ENCODE data around the gene SLC2A11. TPM values are rescaled to one million over a fixed set of nuclear protein-coding genes. Genes with fewer than 3 reads are reported as not detected.
A peak's percentile ranks its signal among the peaks of the same experiment; 100 is the strongest.

Gene SLC2A11
- total and polyA plus RNA-seq, 9 of the 15 experiments (the other 6 are each of a cell fraction or from before 2014, with no cell fraction given), result 0.44 to 2.7 (median 2.1) TPM

- TF ChIP-seq HOMEZ (CRISPR knock-in tag; IDR thresholded peaks at IDR 0.05) (no peak), PCBP2 (IDR thresholded peaks at IDR 0.05; ENCODE audit: low read depth, low read length, poor library complexity, severe bottlenecking) (no peak)
Observed at GRCh38 chr22:23834406-23834792, 23.3 kb upstream of the SLC2A11 start (continued).

GRCh38 chr22:23834793-23835483 lies 22.7 kb upstream of the SLC2A11 start:
- no peaks in the 10 kb centered on the region for H3K27me3 ChIP-seq (ENCODE audit: control insufficient read depth in 2 of 2, insufficient read depth in 2 of 2, low read length in 2 of 2)
- intact Hi-C loops (cut with micrococcal nuclease) (no loop called here), in situ Hi-C loops (cut with MboI) (no loop called here)
- FAIRE-seq (no peak), DNase-seq (ENCODE audit: extremely low read depth in 1 of 4, low spot score in 3 of 4) (no peak), ATAC-seq (no peak)
- no peaks in the 10 kb centered on the region; the same call in 1 of the 2 replicates for H4K20me1 ChIP-seq (replicated peaks; ENCODE audit: control insufficient read depth, insufficient read depth, low read length)
- H3K27ac ChIP-seq (ENCODE audit: extremely low read depth, low read depth, low read length), result no peak overlapping the region
- H3K4me1 ChIP-seq (replicated peaks in 1 of 2; ENCODE audit: control insufficient read depth in 2 of 2, insufficient read depth in 2 of 2, low read length in 2 of 2), result peaks cover 2 to 39% of the 10 kb centered on the region in 2 experiments; a peak in 4 of 5 replicates
- H3K4me3 ChIP-seq, result no peak overlapping the region
- POLR2A ChIA-PET, result interaction anchor here (0.7 to 1.5 kb wide), 5 partner anchors 8 to 216 kb away, joined by 3 to 5 read pairs (median 4); no protein-coding TSS in a partner anchor
- H3K9ac ChIP-seq (ENCODE audit: insufficient read depth in 1 of 2, low read depth in 2 of 2, low read length in 2 of 2), result peak overlapping the region in 1 of 2 experiments; percentile 26; a peak in 1 of 4 replicates
- no peak for TF ChIP-seq ZEB2 (IDR thresholded peaks at IDR 0.05)
- TF ChIP-seq ZNF696 (CRISPR knock-in tag; conservative IDR thresholded peaks at IDR 0.05), result no peak
- no peak for TF ChIP-seq ESRRB (CRISPR knock-in tag; IDR thresholded peaks at IDR 0.05; ENCODE audit: borderline replicate concordance)
- TF ChIP-seq POLR2G (IDR thresholded peaks at IDR 0.05; ENCODE audit: low read depth, low read length), result 0 out of 2 replicates have a peak, but pooled peaks have one; percentile 7
- no peak for TF ChIP-seq TEAD2 (tag; IDR thresholded peaks at IDR 0.05)
- TF ChIP-seq ZBTB5 (IDR thresholded peaks at IDR 0.05), result no peak
- H3K9me1 ChIP-seq (ENCODE audit: control insufficient read depth, insufficient read depth, low read length), result no peaks in the 10 kb centered on the region
- H3K36me3 ChIP-seq (ENCODE audit: control insufficient read depth, insufficient read depth, low read length), result peaks cover 42% of the 10 kb centered on the region; the same call in 2 of the 3 replicates
- CTCF ChIA-PET (ENCODE audit: low intra/inter-chr PET ratio), result no interaction called here
- 88% methylated on average over 2 of the region's 10 CpGs for WGBS (ENCODE audit: insufficient coverage, low coverage, missing lambda C conversion rate)
- H3K4me2 ChIP-seq (ENCODE audit: insufficient read depth, low read length), result no peak overlapping the region
- no peak overlapping the region for H2AFZ ChIP-seq (ENCODE audit: low read depth, low read length)
- H3K79me2 ChIP-seq (ENCODE audit: control insufficient read depth, insufficient read depth, low read length), result no peaks in the 10 kb centered on the region
- no peaks in the 10 kb centered on the region for H3K9me3 ChIP-seq (replicated peaks; ENCODE audit: control insufficient read depth, insufficient read depth, low read depth, low read length)
- no TSS peak for BruUV-seq (replicated peaks)
